ENCODE measurements around the gene TMEM143. TPM values are rescaled to one million over a fixed set of nuclear protein-coding genes. Genes with fewer than 3 reads are reported as not detected.
A peak's percentile ranks its signal among the peaks of the same experiment; 100 is the strongest.
"Not testable (repeated sequence)": the region's sequence is repeated elsewhere in the genome, so short reads cannot be mapped to it uniquely, and the experiment has no call there.

TMEM143 gene
- total RNA-seq, 1 donor from 2014 or later, result 11.9 TPM

GRCh38 chr19:48291489-48291815 is 72.3 kb downstream of the TMEM143 start:
- peak overlapping the region; percentile 83 for H3K4me3 Mint-ChIP-seq (ENCODE audit: unreplicated experiment)
- DNase-seq; H3K27me3 Mint-ChIP-seq (ENCODE audit: unreplicated experiment); H3K4me1 Mint-ChIP-seq (ENCODE audit: low read depth, unreplicated experiment); H3K36me3 Mint-ChIP-seq (ENCODE audit: unreplicated experiment); H3K9me3 Mint-ChIP-seq (ENCODE audit: unreplicated experiment); H3K27ac Mint-ChIP-seq (ENCODE audit: unreplicated experiment): not testable (repeated sequence)
- peak; percentile 23 for TF ChIP-seq CTCF (IDR thresholded peaks at IDR 0.05; ENCODE audit: partially characterized antibody, unreplicated experiment)

GRCh38 chr19:48290771-48291488 is 72.8 kb downstream of the TMEM143 start:
- no peaks in the 10 kb centered on the region for H3K4me1 Mint-ChIP-seq (ENCODE audit: low read depth, unreplicated experiment)
- no peaks in the 10 kb centered on the region for H3K27me3 Mint-ChIP-seq (ENCODE audit: unreplicated experiment)
- DNase-seq, result peak; percentile 84
- peaks cover 6% of the 10 kb centered on the region for H3K36me3 Mint-ChIP-seq (ENCODE audit: unreplicated experiment)
- H3K27ac Mint-ChIP-seq (ENCODE audit: unreplicated experiment), result no peak overlapping the region
- peak overlapping the region; percentile 83 for H3K4me3 Mint-ChIP-seq (ENCODE audit: unreplicated experiment)
- peaks cover 3% of the 10 kb centered on the region for H3K9me3 Mint-ChIP-seq (ENCODE audit: unreplicated experiment)
- TF ChIP-seq CTCF (IDR thresholded peaks at IDR 0.05; ENCODE audit: partially characterized antibody, unreplicated experiment), result peak; percentile 98

- H3K27me3 Mint-ChIP-seq (ENCODE audit: unreplicated experiment), result no peaks in the 10 kb centered on the region
- peak; percentile 32 for DNase-seq
- H3K27ac Mint-ChIP-seq (ENCODE audit: unreplicated experiment), result no peak overlapping the region
- no peak overlapping the region for H3K4me3 Mint-ChIP-seq (ENCODE audit: unreplicated experiment)
- H3K9me3 Mint-ChIP-seq (ENCODE audit: unreplicated experiment), result peaks cover 3% of the 10 kb centered on the region
- peaks cover 11% of the 10 kb centered on the region for H3K36me3 Mint-ChIP-seq (ENCODE audit: unreplicated experiment)
- no peaks in the 10 kb centered on the region for H3K4me1 Mint-ChIP-seq (ENCODE audit: low read depth, unreplicated experiment)
- TF ChIP-seq CTCF (IDR thresholded peaks at IDR 0.05; ENCODE audit: partially characterized antibody, unreplicated experiment), result no peak
Measured at GRCh38 chr19:48290401-48290770, 73.4 kb downstream of the TMEM143 start.

- Mint-ChIP-seq H3K27ac (ENCODE audit: unreplicated experiment) (no peak overlapping the region), H3K27me3 (ENCODE audit: unreplicated experiment) (no peaks in the 10 kb centered on the region), H3K36me3 (ENCODE audit: unreplicated experiment) (peaks cover 16% of the 10 kb centered on the region), H3K9me3 (ENCODE audit: unreplicated experiment) (peaks cover 6% of the 10 kb centered on the region), H3K4me1 (ENCODE audit: low read depth, unreplicated experiment) (no peaks in the 10 kb centered on the region), H3K4me3 (ENCODE audit: unreplicated experiment) (no peak overlapping the region)
- DNase-seq, result no peak
- no peak for TF ChIP-seq CTCF (IDR thresholded peaks at IDR 0.05; ENCODE audit: partially characterized antibody, unreplicated experiment)
Measured at GRCh38 chr19:48287748-48288147, 76.0 kb downstream of the TMEM143 start.

GRCh38 chr19:48284896-48285295 is 78.8 kb downstream of the TMEM143 start:
- H3K4me3 Mint-ChIP-seq (ENCODE audit: unreplicated experiment), result no peak overlapping the region
- peaks cover 16% of the 10 kb centered on the region for H3K36me3 Mint-ChIP-seq (ENCODE audit: unreplicated experiment)
- peak overlapping the region; percentile 45 for H3K27ac Mint-ChIP-seq (ENCODE audit: unreplicated experiment)
- peaks cover 2% of the 10 kb centered on the region for H3K27me3 Mint-ChIP-seq (ENCODE audit: unreplicated experiment)
- TF ChIP-seq CTCF (IDR thresholded peaks at IDR 0.05; ENCODE audit: partially characterized antibody, unreplicated experiment), result no peak
- DNase-seq, result no peak
- H3K9me3 Mint-ChIP-seq (ENCODE audit: unreplicated experiment), result peaks cover 6% of the 10 kb centered on the region
- no peaks in the 10 kb centered on the region for H3K4me1 Mint-ChIP-seq (ENCODE audit: low read depth, unreplicated experiment)

Measured in glutamatergic neuron (in vitro differentiated cells).